GM23338 (cell line): ENCODE data around the gene CYB5RL. TPM values are rescaled to one million over a fixed set of nuclear protein-coding genes. Genes with fewer than 3 reads are reported as not detected.

Experiments
- ATAC-seq: fragments of 200-7000 bp; cut with Tn5 transposase; 3 replicates; pipeline ENCODE4 v1.9.1; 2020
- DNase-seq: peaks from one replicate; pipeline ENCODE4 v3.0.0-alpha.2; 2015; ENCODE audit warnings: low spot score
- H2AFZ ChIP-seq: fragments of 200-600 bp; sonication (generic); 2 replicates; pipeline ENCODE4 v1.8.0; 2016; ENCODE audit warnings: antibody characterized with exemption, mild to moderate bottlenecking, moderate library complexity
- H3F3A ChIP-seq: fragments of 200-600 bp; sonication (generic); replicated peaks from 2 replicates; pipeline ENCODE4 v1.8.0; 2017; ENCODE audit warnings: antibody characterized with exemption, mixed run types, low read depth
- H3K27ac ChIP-seq: fragments of 200-600 bp; sonication (generic); 2 replicates; pipeline ENCODE4 v1.6.1; 2016; ENCODE audit warnings: low read depth
- H3K27me3 ChIP-seq: fragments of 200-600 bp; sonication (generic); 2 replicates; pipeline ENCODE4 v1.8.0; 2016; ENCODE audit warnings: mild to moderate bottlenecking, mixed run types, moderate library complexity; ENCODE audit not compliant: insufficient read depth
- H3K36me3 ChIP-seq: fragments of 200-600 bp; sonication (generic); 2 replicates; pipeline ENCODE4 v1.8.0; 2016; ENCODE audit warnings: mild to moderate bottlenecking; ENCODE audit not compliant: insufficient read depth
- H3K4me1 ChIP-seq: fragments of 200-600 bp; sonication (generic); 2 replicates; pipeline ENCODE4 v1.8.0; 2016; ENCODE audit warnings: mild to moderate bottlenecking, moderate library complexity; ENCODE audit not compliant: insufficient read depth
- H3K4me2 ChIP-seq: fragments of 200-600 bp; sonication (generic); 2 replicates; pipeline ENCODE4 v1.7.1; 2017; ENCODE audit warnings: mixed run types
- H3K4me3 ChIP-seq: fragments of 200-600 bp; sonication (generic); 2 replicates; pipeline ENCODE4 v1.6.1; 2016; ENCODE audit warnings: mixed run types
- H3K79me2 ChIP-seq: fragments of 200-600 bp; sonication (generic); replicated peaks from 2 replicates; pipeline ENCODE4 v1.8.0; 2017; ENCODE audit warnings: mild to moderate bottlenecking; ENCODE audit not compliant: insufficient read depth
- H3K9me2 ChIP-seq: fragments of 200-600 bp; sonication (generic); 2 replicates; pipeline ENCODE4 v1.8.0; 2017; ENCODE audit not compliant: insufficient read depth
- H4K20me1 ChIP-seq: fragments of 200-600 bp; sonication (generic); replicated peaks from 2 replicates; pipeline ENCODE4 v1.8.0; 2017; ENCODE audit warnings: mild to moderate bottlenecking; ENCODE audit not compliant: insufficient read depth
- H3K27ac Mint-ChIP-seq: 2 replicates; pipeline ENCODE4 v1.8.0; 2020; ENCODE audit warnings: inconsistent platforms, mild to moderate bottlenecking, moderate library complexity, mixed read lengths
- H3K27me3 Mint-ChIP-seq: 3 replicates; pipeline ENCODE4 v1.8.0; 2022; ENCODE audit warnings: low read depth, mild to moderate bottlenecking, moderate library complexity, mixed read lengths, inconsistent platforms; ENCODE audit not compliant: insufficient read depth, poor library complexity
- H3K36me3 Mint-ChIP-seq: 3 replicates; pipeline ENCODE4 v1.8.0; 2021; ENCODE audit warnings: low read depth, mild to moderate bottlenecking, inconsistent platforms, moderate library complexity, mixed read lengths
- H3K4me1 Mint-ChIP-seq: 3 replicates; pipeline ENCODE4 v1.8.0; 2020; ENCODE audit warnings: mild to moderate bottlenecking, inconsistent platforms, mixed read lengths
- H3K4me3 Mint-ChIP-seq: 3 replicates; pipeline ENCODE4 v1.8.0; 2021; ENCODE audit warnings: moderate library complexity, mild to moderate bottlenecking, inconsistent platforms, mixed read lengths
- H3K9me3 Mint-ChIP-seq: 3 replicates; pipeline ENCODE4 v1.8.0; 2020; ENCODE audit warnings: moderate library complexity, mild to moderate bottlenecking, inconsistent platforms, mixed read lengths
- CREB1 ChIP-seq: fragments of 250-450 bp; sonication (Bioruptor Pico); IDR thresholded peaks from 2 replicates; pipeline ENCODE4 v1.5.0; 2020; ENCODE audit warnings: low read depth, mild to moderate bottlenecking, moderate library complexity
- CTCF ChIP-seq, 2 experiments: fragments of 200-600 bp in 1 of 2; sonication (generic) in 1 of 2; conservative IDR thresholded peaks; 2 replicates each; pipeline versions ENCODE4 v1.5.1 to v1.6.1; 2016 to 2017; ENCODE audit warnings: antibody characterized with exemption in 2 of 2, low read depth in 2 of 2, mild to moderate bottlenecking in 2 of 2, moderate library complexity in 1 of 2
- EZH2 ChIP-seq: fragments of 200-600 bp; sonication (generic); IDR thresholded peaks from one replicate; pipeline ENCODE4 v1.8.0; 2017; ENCODE audit warnings: antibody characterized with exemption, mild to moderate bottlenecking, low read depth; ENCODE audit not compliant: unreplicated experiment
- EZH2phosphoT487 ChIP-seq: fragments of 200-600 bp; sonication (generic); IDR thresholded peaks from one replicate; pipeline ENCODE4 v1.8.1; 2018; ENCODE audit warnings: antibody characterized with exemption; ENCODE audit not compliant: unreplicated experiment
- REST ChIP-seq: IDR thresholded peaks from one replicate; pipeline ENCODE4 v1.6.1; 2018; ENCODE audit warnings: antibody characterized with exemption; ENCODE audit not compliant: unreplicated experiment
- STAT1 ChIP-seq: IDR thresholded peaks from one replicate; pipeline ENCODE4 v1.6.1; 2016; ENCODE audit warnings: antibody characterized with exemption; ENCODE audit not compliant: unreplicated experiment
- ZNF114 ChIP-seq: fragments of 250-450 bp; sonication (Bioruptor Pico); IDR thresholded peaks from 2 replicates; pipeline ENCODE4 v1.5.0; 2020; ENCODE audit warnings: mild to moderate bottlenecking, moderate library complexity
- ZNF331 ChIP-seq: fragments of 250-450 bp; sonication (Bioruptor Pico); IDR thresholded peaks from 2 replicates; pipeline ENCODE4 v1.5.0; 2020; ENCODE audit warnings: low read depth, mild to moderate bottlenecking, moderate library complexity
- ZNF462 ChIP-seq: fragments of 250-450 bp; sonication (Bioruptor Pico); IDR thresholded peaks from 2 replicates; pipeline ENCODE4 v1.5.0; 2020; ENCODE audit warnings: mild to moderate bottlenecking, moderate library complexity
- polyA plus RNA-seq: library from polyadenylated mRNA; unstranded; fragments of >200 nt; fragmentation: Nextera tagmentation; extraction: Ambion mirVana; gene quantifications from 2 replicates; pipeline ENCODE4 v1.2.1, GENCODE V29; 2016
- total RNA-seq: library from RNA; depleted of rRNA; stranded (reverse); fragments of >200 nt; shearing (Covaris generic); gene quantifications from 2 replicates; pipeline ENCODE4 v1.2.3, GENCODE V29; 2014

Gene CYB5RL
- total and polyA plus RNA-seq, 2 experiments from 2014 or later: 5.9 to 11.5 TPM

DNA sequence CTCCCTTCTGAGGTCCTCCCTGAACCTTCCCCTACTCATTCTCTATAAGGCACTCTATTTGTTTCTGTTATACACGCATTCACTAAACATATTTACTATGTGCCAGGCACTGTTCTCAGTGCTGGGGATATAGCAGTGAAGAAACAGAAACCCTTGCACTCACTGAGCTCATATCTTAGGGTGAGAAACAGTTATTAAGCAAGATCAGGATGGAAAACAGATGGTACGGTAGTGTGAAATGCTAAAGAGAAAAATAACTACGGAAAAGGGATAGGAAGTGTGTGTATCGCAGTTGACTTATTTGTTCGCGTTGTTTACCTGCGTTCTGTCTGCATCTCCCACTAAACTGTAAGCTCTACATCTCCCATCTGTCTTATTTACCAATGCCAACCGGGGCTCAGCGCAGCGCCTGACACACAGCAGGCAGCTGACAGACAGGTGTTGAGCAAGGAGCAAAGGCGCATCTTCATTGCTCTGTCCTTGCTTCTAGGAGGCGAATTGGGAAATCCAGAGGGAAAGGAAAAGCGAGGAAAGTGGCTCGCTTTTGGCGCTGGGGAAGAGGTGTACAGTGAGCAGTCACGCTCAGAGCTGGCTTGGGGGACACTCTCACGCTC lies 572 bp downstream of the CYB5RL start:
- Histone ChIP-seq H3F3A (no peaks in the 10 kb centered on the region), H3K4me1 (peaks cover 16% of the 10 kb centered on the region), H3K4me2 (peak overlapping the region; percentile 78), H3K36me3 (no peaks in the 10 kb centered on the region), H4K20me1 (peaks cover 32% of the 10 kb centered on the region), H2AFZ (peak overlapping the region; percentile 5; the same call in 1 of the 2 replicates), H3K27me3 (no peaks in the 10 kb centered on the region), H3K79me2 (peaks cover 40% of the 10 kb centered on the region), H3K27ac (no peak overlapping the region), H3K9me2 (no peaks in the 10 kb centered on the region), H3K4me3 (peak overlapping the region; percentile 90)
- Mint-ChIP-seq H3K27me3 (peaks cover 2% of the 10 kb centered on the region), H3K9me3 (no peaks in the 10 kb centered on the region), H3K4me1 (peaks cover 12% of the 10 kb centered on the region), H3K4me3 (peak overlapping the region; percentile 96), H3K27ac (peak overlapping the region; percentile 20; the same call in 1 of the 2 replicates), H3K36me3 (peaks cover 4% of the 10 kb centered on the region)
- DNase-seq (peak; percentile 41), ATAC-seq (peak; percentile 33)
- TF ChIP-seq REST (no peak), ZNF331 (no peak), ZNF114 (CRISPR knock-in tag) (no peak), EZH2 (no peak), EZH2phosphoT487 (no peak), CTCF (conservative IDR thresholded peaks at IDR 0.05; ENCODE audit: low read depth in 2 of 2) (no peak), CREB1 (CRISPR knock-in tag) (no peak), STAT1 (no peak), ZNF462 (CRISPR knock-in tag) (no peak)
